ENCODE measurements around the gene CDK9.

The CDK9 gene

DNA sequence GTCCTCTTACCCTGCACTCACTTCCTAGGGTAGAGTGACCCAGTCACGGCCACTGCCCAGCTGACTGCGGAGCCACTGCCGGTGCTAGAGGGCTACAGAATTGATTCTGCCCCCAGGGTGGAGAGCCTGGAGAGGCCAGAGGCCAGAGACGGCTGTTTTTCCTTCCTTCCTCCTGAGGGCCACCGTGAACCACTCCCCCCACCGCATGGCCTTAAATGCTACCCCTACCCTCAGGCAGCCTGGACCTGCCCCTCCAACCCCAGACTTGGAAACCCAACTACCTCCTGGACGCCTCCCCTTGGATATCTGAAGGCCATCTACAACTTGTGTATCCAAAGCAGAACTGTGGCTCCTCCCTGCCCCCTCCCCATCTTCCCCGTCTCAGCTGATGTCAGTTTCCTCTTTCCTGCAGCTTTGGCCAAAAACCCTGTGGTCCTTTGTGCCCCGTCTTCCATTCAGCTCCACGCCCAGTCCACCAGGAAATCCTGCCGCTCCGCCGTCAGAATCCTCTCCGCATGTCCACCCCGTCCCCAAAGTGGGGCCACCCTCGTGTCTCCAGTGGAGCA lies 23.6 kb upstream of the CDK9 start:
- no peak for DNase-seq

DNA sequence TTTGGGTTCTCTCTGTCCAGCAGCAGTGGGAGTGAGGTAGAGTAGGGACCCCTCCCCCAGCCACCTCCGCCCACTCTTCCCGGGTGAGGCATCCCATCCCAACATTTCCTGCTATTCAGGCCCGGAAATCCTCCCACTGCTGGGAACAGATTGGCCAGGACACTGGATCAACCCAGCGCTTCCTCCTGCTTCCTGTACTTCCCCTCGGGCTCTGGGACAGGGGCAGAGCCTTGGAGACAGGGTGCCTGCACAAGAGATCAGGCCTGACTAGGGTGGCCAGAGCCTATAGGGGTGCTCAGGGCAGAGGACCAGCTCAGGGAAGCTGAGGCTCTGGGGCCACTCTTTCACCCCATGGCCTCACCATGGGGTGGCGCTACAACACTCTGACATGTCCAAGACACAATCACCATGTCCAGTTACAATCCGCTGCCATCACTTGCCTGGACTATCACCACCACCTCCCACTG lies 21.9 kb upstream of the CDK9 start:
- peak; percentile 20 for DNase-seq

DNA sequence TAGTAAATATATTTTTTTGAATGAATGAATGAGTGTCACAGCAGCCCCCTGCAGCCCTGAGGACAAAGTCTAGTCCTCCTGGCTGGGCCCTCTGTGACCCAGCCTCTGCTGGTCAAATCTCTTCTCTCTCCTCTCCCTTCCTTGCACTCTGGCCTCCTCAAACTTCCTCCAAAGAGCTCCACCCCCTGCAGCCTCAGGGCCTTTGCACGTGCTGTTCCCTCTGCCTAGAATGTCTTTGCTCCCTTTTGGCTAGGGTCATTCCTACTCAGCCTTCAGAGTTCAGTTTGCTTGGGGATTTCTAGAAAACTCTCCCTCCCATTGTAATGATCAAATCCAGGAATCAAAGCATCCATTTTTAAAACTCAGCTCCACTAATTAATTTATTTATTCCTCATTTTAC lies 20.4 kb upstream of the CDK9 start:
- DNase-seq, result no peak

DNA sequence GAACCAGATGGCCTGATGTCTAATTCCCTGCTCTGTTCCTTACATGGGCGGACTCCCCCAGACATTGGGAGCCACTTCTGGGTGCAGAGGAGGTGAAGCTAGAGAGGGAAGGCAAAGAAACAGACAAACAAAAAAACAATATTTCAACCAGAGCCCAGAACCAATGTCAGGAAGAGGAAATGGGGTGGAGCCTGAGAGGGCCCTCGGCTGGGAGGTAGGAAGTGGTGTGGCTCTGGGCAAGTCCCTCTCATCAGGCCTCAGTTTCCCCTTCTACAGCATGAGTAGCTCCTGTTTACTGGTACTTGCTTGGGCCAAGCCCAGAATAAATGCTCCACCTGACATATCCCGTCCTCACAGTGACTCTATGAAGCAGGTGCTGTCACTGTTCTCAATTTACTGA lies 18.4 kb upstream of the CDK9 start:
- DNase-seq, result no peak

DNA sequence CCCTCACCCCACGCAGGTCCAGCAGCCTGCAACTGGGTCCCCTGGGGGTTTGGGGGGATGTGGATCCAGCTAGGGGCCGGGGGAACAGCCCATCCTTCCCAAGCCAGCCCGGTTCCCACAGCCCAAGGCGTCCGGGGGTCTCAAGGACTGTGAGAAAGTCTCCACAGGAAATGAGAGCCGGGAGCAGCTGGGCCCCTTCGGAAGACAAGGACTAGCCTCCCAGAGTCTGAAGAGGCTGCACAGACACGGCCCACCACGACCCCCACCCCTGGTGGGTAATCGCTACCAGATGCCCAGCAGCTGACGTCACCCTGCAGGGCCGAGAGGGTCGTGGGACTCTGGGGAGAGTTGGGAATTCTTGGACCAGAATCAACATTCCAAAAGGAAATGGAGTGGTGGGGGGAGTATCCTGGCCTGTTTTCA lies 17.9 kb upstream of the CDK9 start:
- DNase-seq, result no peak

DNA sequence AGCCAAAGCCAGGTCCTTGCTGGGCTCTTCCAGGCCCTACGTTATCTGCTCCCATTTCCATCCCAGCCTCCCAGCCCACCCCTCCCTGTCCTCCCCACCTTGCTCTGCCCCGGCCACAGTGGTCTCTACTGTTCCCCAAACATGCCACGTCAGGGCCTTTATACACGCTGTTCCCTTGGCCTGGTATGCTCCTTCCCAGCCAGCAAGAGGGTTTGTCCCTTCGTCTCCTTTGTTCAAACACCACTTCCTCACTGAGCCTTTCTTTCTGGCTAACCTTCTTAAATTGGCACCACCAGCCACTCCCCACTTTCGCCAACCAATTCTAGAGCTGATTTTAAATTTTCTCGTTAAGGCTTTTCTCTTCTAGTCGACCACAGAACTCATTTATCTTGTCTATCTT lies 17.1 kb upstream of the CDK9 start:
- no peak for DNase-seq

DNA sequence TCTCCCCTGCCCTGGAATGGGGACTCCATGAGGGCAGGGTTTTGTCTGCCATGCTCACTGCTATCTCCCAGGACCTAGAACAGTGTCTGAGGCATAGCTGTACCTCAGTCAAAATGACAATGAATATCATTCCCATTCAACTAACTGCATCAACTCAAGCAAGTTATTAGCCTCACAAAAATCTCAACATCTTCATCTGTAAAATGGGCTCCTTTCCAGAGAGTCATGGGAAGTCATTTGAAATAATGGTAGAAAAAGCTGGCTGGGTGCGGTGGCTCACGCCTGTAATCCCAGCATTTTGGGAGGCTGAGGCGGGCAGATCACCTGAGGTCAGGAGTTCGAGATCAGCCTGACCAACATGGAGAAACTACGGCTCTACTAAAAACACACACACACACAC lies 16.7 kb upstream of the CDK9 start:
- no peak for DNase-seq

DNA sequence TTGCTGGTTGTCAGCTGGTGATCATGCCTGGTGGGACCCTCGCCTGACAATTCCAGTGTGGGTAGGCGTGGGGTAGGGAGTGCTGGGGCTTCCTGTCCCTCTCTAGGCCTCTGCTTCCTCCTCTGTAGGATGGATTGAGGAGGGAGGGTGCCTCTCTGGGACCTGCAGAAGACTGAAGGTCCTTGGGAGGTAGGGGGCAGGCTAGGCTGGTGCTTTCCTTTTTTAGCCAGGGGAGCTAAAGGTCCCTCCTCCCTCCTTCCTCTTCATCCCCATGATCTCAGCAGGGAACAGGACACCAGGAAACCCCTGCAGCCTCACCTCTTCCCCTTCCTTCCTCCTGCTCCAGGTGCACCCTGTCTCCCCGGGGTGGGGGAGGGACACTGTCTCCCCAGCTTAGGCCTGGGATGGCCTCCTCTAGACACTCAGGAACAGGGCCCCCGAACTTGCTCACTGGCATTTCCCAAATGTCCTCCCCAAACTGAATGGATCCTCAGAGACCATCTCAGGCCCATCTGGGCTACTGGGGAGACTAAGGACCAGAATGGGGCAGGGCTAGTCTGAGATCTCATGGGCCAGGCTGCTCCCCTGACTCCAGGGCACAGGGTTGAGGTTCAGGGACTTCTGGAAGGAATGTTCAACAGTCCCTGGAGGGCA lies 15.8 kb upstream of the CDK9 start:
- peak; percentile 32 for DNase-seq

DNA sequence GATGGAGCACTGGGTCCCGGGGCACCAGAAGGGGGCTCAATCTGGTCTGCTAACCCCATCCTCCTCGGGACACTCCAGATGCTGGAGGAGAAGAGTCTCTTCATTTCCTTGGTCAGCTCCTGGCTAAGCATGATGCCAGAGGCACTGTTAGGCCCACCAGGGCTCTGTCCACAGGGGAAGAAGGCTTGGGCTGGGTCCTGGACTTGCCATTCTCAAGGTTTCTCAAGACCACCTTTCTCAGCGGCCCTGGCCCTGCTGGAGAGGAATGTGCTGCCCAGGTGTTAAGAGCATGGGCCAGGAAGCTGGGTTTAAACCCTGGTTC lies 15.3 kb upstream of the CDK9 start:
- no peak for DNase-seq

DNA sequence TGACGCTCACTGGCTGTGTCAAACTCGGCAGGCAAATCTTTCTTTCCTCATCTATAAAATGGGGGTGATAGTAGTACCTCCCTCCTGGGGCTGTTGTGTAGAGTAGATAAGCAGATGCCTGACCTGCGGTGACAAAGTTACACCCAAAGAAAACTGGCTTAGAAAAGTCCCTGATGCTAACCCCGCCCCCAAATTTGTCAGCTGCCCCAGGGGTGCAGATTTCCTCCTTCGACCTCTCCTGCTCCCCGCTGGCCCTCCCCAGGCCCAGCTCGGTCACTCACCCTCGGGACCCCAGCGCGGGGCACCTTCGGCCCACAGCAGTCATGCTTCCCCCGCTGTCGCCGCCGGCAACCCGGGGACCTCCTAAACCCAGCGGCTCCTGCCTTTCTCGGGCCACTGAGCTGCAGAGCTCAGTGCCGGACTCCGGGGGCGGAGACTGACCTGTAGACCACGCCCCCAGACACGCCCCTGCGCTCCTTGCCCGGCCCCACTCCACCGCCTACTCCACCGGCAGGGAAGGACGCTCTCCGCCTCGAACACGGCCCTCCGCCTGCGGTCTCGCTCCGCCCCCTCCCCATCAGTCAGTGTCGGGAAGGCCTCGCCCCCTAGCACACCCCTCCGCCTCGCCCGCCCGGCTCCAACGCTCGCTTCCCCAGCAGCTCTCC lies 14.8 kb upstream of the CDK9 start:
- DNase-seq, result peak; percentile 98

DNA sequence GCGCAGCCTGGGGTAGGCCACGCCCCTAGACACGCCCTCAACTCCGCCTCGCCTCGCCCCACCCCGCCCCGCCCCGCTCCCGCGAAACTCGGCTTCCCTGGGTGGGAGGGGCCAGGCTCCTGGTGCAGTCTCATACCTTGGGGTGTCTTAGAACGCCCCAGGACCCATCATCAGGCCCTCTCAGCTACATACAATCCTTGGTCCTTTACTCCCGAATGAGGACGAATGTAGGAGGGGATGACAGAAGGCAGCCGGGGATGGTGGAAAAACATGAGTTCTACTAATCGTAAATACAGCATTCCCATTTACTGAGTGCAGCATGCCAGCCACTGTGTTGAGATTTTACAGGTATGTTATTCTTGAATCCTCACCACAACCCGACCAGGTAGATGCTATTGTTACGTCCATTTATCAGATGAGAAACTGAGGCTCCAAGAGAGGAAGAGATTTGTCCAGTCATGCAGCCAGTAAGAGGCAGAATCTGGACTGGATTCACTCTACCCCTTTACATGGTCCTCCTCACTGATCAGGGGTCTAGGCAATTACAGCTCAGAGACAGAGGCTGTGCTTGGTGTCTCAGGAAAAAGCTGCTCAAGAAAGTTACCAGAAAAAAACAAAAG lies 14.2 kb upstream of the CDK9 start:
- no peak for DNase-seq

DNA sequence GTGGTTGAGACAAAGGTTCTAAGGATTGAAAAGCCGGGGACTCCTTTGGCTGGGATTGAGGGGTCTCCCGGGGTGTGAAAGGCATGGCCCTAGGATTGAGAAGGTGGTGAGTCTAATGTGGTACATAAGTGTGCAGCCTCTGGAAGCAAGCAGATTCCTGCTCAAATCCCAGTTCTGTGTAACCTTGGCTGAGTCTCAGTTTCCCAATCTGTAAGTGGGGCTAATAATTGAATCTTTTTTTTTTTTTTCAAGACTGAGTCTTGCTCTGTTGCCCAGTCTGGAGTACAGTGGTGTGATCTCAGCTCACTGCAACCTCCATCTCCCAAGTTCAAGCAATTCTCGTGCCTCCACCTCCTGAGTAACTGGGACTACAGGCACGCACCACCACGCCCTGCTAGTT lies 13.2 kb upstream of the CDK9 start:
- no peak for DNase-seq

DNA sequence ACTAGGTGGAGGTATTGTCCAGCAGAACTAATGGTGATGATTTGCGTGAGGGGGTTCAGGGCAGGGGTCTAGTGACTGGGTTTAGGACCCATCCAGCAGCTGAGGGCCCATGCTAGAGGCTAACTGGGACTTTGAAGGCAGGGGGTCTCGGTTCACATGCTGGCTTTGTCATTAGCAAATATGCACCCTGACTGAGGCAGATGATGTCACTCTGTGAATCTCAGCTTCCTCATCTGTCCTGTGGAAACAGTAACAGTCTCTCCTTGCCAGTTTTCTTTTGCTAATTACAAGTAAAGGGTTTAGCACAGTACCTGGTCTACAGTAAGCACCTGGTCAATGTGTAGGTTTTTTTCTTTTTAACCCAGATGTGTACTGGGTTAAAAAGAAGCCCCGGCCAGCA lies 12.6 kb upstream of the CDK9 start:
- DNase-seq, result no peak

DNA sequence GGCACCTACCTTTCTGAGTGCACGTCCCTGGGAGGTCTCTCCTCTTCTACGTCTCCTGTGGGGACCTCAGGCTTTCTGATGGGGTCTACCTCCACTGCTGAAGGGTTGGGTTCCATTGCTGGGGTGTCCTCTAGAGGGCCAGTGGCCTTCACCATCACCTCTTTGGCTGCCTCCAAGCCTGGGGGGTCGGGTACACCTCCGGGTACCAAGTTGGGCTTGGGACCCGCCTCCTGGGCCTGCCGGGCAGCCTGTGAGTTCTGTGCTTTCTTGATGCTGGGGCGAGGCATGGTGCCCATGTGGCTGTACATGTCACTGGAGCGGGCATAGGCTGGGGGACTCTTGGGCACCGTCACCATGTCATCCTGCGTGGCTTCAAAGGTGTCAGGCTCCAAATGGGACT lies 11.9 kb upstream of the CDK9 start:
- DNase-seq, result no peak

DNA sequence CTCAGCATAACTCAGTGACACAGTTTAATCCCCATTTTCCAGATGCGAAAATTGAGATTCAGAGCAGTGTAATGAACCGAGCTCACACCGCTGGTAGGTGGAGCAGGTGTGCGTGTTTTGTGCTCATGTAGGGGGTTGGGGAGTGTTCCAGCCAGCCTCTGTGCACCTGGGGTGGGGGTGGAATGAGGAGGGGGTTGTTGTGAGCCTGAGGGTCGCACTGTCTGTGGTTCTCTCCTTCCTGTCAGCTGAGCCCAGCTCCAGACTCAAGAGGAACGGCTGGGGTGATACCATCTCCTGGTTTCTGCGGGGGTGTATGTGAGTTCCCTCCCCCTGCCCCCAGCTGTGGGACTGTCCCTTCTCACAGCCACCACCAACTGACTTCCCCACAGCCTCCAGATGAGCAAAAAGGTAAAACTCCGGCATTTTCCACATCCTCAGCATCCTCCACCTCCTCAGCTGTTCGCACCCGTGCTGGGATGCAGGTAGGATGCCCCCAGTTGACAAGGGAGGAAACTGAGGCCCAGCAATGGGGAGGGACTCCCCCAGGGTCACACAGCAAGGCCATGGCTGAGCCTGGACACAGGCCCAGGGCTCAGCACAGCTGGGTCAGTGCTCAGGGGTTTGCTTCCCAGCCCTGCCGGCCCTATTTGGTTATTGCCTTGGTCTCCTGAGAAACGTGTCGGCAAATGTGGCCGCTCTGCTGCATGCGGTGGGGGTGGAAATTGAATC lies 9.5 kb upstream of the CDK9 start:
- DNase-seq, result peak; percentile 74

DNA sequence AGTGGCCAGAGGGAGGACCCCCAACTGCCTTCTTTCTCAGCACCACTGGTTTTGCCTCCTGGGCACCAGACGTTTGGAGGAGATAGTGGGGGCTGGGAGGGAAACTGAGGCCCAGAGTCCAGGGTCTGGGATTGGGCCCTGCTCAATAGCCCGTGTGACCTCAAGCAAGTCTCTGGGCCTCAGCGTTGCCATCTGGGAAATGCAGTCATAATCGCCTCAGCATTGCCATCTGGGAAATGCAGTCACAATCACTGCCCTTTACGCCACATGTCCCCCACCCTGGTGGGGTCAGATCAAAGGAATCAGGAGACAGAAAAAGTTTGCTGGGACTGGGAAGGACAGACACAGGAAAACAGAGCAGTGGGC lies 8.9 kb upstream of the CDK9 start:
- DNase-seq, result no peak

DNA sequence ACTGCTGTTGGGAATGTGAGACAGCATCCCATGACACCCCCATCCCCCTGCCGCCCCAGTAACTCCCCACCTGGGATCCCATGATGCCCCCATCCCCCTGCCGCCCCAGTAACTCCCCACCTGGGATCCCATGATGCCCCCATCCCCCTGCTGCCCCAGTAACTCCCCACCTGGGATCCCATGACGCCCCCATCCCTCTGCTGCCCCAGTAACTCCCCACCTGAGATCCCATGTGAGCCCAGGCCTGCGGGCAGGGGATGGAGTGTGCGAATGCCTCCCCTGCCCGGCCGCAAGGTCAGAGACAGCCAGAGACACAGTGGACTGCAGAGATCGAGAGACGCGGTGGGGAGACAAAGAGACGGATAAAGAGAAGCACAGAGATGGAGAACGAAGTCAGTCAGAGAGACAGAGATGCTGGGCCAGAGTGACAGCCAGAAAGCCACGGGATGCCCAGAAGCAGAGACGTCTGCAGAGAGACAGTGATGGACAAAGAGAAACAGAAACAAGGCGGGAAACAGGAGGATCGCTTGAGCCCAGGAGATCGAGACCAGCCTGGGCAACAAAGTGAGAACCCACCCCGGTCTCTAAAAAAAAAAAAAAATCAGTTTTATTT lies 8.4 kb upstream of the CDK9 start:
- DNase-seq, result no peak

DNA sequence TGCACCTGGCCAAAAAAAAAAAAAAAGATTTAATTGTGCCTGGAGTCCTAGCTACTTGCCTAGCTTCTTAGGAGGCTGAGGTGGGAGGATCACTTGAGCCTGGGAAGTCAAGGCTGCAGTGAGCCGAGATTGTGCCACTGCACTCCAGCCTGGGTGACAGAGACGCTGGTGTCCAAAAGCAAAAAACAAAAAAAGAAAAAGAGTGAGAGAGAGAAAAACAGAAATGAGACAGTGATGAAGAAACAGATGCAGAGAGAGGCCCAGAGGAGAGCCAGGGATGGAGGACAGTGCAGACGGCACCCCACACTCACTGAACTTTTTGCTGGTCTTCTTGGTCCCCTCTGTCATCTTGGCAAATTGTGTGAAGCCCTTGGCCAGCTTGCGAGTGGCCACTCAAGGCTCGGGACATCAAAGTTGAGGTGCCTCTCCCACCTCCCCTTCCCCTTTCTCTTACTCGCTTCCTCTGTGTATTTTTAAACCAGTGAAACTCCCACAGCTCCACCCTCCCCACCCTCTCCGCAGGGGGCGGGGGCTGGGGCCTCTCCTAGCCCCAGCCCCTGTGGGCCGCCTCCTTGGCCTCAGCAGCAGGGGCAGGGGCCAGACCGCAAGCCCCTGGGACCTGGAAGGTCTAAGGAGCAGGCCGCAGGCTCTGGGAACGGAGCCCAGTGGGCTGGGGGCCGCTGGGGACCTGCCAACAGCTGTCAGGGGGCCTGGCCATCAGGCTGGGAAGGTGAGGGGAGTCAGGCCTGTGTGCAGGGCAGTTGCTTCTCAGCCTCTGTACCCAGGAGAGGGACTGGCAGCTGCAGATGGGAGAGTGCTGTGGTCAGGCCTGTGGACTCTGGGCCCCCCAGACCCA lies 7.3 kb upstream of the CDK9 start, which contains the start of gene SH2D3C:
TSS of gene SH2D3C (minus strand) at position 387 of the 856 bp plus-strand sequence. CDS start at position 348, 39 bp downstream.
- peak; percentile 81 for DNase-seq

DNA sequence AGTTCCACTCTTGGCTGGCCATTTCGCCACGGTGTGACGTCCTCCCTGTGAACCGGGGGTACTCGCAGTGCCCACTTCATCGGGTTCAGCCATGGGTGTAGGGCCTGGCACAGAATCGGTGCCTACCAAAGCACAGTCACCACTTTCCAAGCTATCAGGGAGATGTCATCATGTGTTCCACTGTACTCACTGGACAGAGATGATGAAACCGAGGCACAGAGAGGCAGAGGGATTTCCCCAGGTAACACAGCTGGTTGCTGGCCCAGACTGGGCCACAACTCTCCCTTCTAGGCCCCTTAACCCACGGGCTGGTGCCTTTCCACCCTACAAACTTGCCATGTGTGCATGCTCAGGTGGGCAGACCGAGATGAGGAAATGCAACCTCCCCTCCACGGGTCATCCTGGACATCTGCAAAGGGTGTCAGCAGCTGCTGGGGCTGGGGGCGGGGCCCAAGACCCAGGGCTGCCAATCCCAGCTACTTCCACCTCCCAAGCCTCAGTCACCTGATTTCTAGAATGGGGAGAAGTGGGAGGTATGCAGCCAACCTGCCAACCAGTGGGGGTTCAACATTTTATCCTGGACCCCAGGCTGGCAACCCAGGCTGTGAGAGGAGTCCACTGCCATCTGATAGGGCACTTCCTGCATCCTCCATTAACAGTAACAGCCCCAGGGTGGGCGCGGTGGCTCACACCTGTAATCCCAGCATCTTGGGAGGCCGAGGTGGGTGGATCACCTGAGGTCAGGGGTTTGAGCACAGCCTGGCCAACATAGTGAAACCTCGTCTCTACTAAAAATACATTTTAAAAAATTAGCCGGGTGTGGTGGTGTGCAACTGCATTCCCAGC lies 6.5 kb upstream of the CDK9 start:
- peak; percentile 37 for DNase-seq

DNA sequence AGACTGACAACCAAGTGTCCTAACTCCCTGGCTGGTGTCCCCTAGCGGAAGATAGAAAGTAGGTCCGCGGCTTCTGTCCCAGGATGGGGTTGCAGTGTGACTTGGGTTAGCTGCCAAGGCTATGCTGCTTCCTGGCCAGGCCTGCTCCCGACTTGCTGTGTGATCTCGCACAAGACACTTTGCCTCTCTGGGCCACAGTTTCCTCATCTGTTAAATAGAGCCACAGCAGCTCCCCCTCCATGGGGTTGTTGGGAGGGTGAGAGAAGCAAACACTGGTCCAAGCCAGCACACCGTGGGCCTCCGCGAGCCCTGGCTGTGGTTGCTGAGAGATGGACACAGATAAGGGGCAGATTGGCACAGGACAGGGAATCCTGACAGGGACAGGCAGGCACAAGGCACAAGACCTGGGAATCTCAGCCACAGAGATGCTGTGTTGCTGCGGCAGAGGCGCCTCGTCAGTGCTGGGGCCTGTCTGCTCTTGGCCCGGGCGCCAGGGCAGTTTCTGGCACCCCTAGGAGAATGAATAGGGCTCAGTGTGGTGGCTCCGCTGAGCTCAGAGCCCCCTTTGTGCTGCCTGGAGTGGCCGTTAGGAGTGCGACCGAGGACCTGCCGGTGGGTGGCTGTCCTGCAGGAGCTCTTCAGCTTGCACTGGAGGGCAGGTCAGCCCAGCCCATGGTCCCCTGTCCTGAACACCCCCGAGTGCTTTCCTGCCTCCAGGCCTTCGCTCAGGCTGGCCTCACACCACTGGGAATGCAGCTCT lies 5.5 kb upstream of the CDK9 start:
- no peak for DNase-seq

Data from GDM1 (cell line).